Measurements from ENCODE around the gene RNF224.
A peak's percentile ranks its signal among the peaks of the same experiment; 100 is the strongest.

Gene RNF224

DNA sequence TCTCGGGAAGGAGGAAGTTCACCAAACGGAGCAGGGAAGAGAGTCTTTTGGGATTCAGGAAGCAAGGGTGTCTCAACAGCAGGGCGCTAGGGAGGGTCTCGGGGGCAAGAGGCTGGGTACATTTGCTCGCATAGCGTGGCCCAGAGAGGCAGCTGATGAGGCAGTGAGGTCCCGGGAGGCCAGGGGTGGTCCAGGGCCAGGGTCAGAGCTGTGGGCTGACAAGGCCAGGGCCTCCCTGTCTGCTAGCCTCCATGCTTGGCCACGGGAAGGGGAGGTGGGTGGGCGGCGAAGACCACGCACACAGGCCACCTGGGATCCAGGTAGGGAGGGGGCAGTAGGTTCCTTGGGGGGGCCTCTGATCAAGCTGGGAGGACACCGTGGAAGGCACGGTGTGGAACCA is 15.8 kb upstream of the RNF224 start:
- TF ChIP-seq JUND (IDR thresholded peaks at IDR 0.05; ENCODE audit: low read depth): no peak
- in situ Hi-C loops (cut with HindIII; ENCODE audit: low pct_unique_long_range_greater_than_20kb, low sequenced_read_pairs): no loop called here
- no peak for DNase-seq (ENCODE audit: low read depth in 1 of 2, low spot score in 1 of 2)

DNA sequence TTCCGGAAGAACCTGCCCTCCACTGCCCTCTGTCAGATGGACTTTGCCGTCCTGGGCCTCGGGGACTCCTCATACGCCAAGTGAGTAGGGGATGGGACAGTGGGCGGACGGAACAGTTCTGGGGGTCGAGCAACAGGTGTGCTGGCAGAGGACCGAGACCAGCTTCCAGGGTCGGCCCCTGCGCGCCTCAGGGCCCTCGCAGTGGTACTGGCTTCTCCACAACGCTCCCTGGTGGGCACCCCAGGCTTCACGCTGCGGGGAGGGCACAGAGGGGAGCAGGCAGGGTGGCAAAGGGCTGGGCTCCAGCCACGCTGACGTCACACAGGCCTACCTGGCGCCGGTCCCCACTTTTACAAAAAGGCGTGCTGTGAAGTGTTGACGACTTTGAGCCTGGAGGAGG is 14.8 kb upstream of the RNF224 start:
- DNase-seq (ENCODE audit: low read depth in 1 of 2, low spot score in 1 of 2): no peak
- TF ChIP-seq JUND (IDR thresholded peaks at IDR 0.05; ENCODE audit: low read depth): no peak
- in situ Hi-C loops (cut with HindIII; ENCODE audit: low pct_unique_long_range_greater_than_20kb, low sequenced_read_pairs): no loop called here

DNA sequence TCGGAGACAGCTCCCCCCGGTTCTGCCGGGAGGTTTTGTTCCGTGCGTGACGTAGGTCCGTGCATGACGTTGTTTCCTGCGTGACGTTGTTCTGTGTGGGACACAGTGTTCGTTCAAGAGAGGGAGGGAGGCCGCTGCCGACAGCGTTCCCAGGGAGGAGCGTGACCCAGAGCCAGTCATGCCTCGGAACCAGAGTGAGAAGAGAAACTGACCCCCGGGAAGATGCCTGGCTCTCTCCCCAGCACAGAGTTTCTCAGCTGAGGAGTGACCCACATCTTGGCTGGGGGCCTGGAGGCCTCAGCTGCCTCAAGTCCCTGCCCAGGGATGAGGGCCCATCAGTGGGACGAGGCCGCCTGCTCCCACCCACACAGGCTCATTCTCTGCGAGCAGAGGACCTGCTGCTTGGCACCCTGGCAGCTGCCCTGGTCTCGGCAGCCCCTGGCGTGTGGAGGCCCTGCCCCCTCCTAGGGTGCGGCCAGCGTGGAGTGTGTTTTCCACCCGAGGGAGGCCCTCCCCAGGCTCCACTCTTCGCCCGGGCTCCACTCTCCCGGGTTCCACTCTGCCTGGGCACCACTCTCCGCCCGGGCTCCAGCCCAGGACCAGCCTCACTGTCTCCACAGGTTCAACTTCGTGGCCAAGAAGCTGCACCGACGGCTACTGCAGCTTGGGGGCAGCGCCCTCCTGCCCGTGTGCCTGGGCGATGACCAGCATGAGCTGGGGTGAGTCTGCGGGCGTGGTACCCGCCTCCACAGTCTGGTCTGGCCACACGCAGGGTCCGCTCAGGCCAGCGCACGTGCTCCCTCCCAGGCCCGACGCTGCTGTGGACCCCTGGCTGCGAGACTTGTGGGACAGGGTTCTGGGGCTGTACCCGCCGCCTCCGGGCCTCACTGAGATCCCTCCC is 13.9 kb upstream of the RNF224 start:
- TF ChIP-seq JUND (IDR thresholded peaks at IDR 0.05; ENCODE audit: low read depth): no peak
- in situ Hi-C loops (cut with HindIII; ENCODE audit: low pct_unique_long_range_greater_than_20kb, low sequenced_read_pairs): no loop called here
- no peak for DNase-seq (ENCODE audit: low read depth in 1 of 2, low spot score in 1 of 2)

DNA sequence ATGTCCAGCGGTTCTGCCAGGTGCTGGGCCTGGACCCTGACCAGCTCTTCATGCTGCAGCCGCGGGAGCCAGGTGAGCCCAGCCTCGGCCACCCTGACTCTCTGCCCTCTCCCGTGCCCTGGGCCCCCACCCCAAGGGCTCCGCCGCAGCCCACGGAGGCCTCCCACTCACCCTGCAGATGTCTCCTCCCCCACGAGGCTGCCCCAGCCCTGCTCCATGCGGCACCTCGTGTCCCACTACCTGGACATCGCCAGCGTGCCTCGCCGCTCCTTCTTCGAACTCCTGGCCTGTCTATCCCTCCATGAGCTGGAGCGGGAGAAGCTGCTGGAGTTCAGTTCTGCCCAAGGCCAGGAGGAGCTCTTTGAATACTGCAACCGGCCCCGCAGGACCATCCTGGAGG is 12.7 kb upstream of the RNF224 start:
- in situ Hi-C loops (cut with HindIII; ENCODE audit: low pct_unique_long_range_greater_than_20kb, low sequenced_read_pairs): no loop called here
- TF ChIP-seq JUND (IDR thresholded peaks at IDR 0.05; ENCODE audit: low read depth): no peak
- no peak for DNase-seq (ENCODE audit: low read depth in 1 of 2, low spot score in 1 of 2)

DNA sequence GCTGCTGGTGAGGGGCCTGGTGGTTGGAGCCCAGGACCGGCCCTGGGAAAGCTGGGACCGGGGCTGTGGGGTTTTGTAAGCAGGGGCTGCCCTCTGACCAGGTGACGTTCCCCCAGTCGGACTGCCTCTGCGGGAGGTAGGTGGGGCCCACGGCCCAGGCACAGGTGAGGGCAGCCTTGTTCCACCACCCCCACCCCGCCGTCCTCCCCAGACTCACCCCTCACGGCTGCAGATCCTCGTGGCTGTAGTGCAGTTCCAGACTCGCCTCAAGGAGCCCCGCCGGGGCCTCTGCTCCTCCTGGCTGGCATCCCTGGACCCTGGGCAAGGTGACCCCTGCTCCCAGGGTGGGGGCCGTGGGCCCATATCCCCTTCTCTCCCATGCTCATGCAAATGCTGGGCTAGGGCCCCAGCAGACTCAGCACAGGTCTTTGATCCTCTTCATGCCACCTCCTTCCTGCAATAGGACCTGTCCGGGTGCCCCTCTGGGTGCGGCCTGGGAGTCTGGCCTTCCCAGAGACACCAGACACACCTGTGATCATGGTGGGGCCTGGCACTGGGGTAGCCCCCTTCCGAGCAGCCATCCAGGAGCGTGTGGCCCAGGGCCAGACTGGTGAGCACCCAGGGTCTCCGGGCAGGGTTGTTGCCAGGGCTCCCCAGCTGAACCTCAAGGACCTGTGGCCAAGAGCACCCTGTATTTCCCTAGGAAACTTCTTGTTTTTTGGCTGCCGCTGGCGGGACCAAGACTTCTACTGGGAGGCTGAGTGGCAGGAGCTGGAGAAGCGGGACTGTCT is 11.9 kb upstream of the RNF224 start:
- no peak for TF ChIP-seq JUND (IDR thresholded peaks at IDR 0.05; ENCODE audit: low read depth)
- no peak for DNase-seq (ENCODE audit: low read depth in 1 of 2, low spot score in 1 of 2)
- in situ Hi-C loops (cut with HindIII; ENCODE audit: low pct_unique_long_range_greater_than_20kb, low sequenced_read_pairs): no loop called here

DNA sequence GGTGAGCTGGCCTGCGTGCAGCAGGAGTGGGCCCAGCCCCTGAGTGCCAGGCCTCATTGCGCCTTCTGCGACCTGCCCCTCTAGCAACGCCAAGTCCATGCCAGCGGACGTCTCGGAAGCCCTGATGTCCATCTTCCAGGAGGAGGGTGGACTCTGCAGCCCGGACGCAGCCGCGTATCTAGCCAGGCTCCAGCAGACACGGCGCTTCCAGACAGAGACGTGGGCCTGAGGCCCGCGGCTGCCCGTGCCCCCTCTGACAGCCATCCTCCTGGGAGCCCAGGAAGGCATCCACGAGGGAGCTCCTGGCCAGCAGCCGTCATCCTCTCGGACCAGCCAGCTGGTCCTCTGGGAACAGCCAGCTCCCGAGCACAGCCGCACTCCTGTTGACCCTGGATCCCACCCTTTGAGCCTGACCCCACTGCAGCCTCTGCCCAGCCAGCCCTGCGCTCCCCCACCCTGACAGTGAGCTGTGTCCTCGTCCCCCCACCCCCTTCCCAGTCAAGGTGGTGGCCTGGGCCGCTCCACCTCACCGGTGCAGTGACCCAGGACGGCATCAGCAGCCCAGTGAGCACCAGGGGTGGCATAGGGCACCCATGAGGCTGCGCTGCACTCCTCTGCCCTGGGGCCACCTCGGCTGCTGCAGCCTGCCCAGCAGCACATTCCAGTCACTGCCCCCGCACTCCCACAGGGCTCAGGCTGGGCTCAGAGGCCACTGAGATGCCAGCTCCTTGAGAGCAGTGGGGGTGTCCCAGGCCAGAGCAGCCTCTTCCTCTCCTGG is 10.9 kb upstream of the RNF224 start:
- no peak for DNase-seq (ENCODE audit: low read depth in 1 of 2, low spot score in 1 of 2)
- in situ Hi-C loops (cut with HindIII; ENCODE audit: low pct_unique_long_range_greater_than_20kb, low sequenced_read_pairs): no loop called here
- no peak for TF ChIP-seq JUND (IDR thresholded peaks at IDR 0.05; ENCODE audit: low read depth)

DNA sequence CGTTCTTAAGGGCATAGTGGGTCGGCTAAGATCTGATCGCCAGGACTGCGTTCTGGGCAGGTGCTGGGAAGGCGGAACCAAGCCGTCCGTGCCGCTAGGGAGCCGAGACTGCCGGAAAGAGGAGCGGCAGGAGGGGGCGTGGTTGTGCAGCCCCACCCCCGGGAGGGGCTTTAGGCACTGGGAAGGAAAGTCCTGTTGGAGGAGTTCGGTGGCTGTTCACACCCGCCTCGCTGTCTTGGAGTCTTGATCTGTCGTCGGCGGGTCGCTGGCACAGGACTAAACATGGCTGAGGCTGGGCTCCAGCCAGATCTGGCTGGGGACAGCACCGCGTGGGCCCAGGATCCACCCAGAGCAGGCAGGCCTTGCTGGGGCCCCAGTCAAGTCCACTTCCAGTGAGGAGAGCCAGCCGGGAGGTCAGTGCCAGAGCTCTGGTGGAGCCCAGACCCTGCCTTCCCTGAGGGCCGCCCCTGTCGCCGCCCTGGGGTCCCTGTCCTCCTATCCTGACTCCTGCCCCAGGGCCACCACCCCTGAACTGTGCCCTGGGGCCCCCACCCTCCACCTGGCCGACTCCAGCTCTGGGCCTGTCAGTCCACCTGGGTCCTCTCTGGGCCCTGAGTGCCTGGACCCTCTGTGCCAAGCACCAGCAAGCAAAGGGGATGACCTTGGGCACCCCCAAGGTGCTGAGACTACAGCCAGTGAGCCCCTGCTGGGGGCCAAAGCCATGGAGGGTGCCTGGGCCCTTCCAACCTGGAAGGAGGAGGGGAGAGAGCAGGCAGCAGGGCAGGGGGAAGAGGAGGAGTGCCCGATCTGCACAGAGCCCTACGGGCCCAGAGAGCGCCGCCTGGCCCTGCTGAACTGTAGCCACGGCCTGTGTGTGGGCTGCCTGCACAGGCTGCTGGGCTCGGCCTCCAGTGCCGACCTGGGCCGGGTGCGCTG is 9.8 kb upstream of the RNF224 start:
- TF ChIP-seq JUND (IDR thresholded peaks at IDR 0.05; ENCODE audit: low read depth): no peak
- in situ Hi-C loops (cut with HindIII; ENCODE audit: low pct_unique_long_range_greater_than_20kb, low sequenced_read_pairs): no loop called here
- peak; percentile 97 to 99 for DNase-seq (ENCODE audit: low read depth in 1 of 2, low spot score in 1 of 2)

DNA sequence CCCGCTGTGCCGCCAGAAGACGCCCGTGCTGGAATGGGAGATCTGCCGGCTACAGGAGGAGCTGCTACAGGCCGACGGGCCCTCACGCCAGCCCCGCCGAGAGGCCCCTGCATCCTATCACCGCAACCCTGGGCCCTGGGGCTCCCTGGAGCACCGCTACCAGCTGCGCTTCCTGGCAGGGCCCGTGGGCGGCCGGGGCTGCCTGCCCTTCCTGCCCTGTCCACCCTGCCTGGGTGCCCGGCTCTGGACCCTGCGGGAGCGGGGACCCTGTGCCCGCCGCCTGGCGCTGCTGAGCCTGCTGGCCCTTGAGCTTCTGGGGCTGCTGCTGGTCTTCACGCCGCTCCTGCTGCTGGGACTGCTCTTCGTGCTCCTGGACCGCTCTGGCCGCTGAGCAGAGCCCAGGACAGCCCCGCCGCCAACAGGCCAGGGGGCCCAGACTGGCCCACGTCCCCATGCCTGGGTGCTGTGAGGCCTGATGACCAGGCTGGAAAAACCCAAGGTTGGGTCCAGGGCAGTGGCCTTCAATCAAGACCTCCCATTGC is 9.0 kb upstream of the RNF224 start:
- no peak for TF ChIP-seq JUND (IDR thresholded peaks at IDR 0.05; ENCODE audit: low read depth)
- no peak for DNase-seq (ENCODE audit: low read depth in 1 of 2, low spot score in 1 of 2)
- in situ Hi-C loops (cut with HindIII; ENCODE audit: low pct_unique_long_range_greater_than_20kb, low sequenced_read_pairs): no loop called here

DNA sequence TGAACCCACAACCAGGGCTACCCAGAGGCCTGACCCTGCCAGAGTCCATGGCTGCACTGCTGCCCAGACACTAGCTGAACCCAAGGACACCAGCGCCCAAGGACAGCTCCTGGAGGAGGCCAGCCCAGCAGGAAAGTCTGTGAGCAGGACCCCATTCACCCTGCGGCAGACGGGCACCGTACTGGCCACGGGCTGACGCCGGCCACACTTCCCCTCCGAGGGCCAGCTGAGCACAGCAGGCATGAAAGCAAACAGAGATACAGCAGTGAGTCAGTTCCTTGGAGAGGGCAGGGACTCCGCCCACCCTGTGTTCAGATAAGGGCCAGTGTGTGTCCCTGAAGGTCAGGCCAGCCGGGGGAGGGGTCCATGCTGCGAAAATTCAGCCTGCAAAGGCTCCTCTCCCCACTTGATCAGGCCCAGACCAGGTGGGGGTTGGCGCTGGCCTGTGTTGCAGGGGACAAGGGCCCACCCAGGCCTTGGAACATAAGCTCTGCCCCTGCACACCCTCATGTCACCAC is 8.5 kb upstream of the RNF224 start:
- DNase-seq (ENCODE audit: low read depth in 1 of 2, low spot score in 1 of 2): no peak
- in situ Hi-C loops (cut with HindIII; ENCODE audit: low pct_unique_long_range_greater_than_20kb, low sequenced_read_pairs): no loop called here

DNA sequence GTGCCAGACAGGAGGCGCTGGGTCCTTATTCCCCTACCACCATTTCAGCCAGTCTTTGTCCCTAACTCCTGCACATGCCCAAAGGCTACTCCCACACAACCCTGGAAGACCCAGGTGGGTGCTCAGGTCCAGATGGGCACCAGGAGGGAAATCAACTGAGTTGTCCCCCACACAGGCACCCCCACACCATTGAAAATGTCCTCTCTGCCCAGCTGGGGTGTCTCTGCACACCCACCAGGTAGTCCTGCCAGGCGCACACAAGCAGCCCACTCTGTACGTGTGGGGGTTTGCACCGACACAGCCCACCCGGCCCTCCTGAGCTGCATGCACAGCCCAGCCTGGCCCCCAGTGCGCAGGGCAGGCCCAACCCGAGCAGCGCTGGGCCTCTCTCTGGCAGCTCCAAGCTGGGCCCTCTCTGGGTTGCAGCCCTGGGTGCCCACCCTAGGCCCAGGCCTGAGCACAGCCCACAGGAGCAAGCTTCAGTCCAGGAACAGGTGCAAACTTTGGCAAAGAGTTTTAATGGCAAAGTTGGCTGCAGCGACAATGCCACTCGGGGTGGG is 7.5 kb upstream of the RNF224 start:
- DNase-seq (ENCODE audit: low read depth in 1 of 2, low spot score in 1 of 2): no peak
- TF ChIP-seq JUND (IDR thresholded peaks at IDR 0.05; ENCODE audit: low read depth): no peak
- in situ Hi-C loops (cut with HindIII; ENCODE audit: low pct_unique_long_range_greater_than_20kb, low sequenced_read_pairs): no loop called here

More for the DNA sequence above, 8.5 kb upstream of the RNF224 start:
- TF ChIP-seq JUND (IDR thresholded peaks at IDR 0.05; ENCODE audit: low read depth): no peak
